Small intestine (tissue), 7 donors: ENCODE data around the gene RERE. TPM values are rescaled to one million over a fixed set of nuclear protein-coding genes. Genes with fewer than 3 reads are reported as not detected.

Experiments
- DNase-seq, 2 donors: peaks; one replicate each; pipeline versions ENCODE4 v3.0.0 to v3.0.0-alpha.2; 2013
- FAIRE-seq: peaks from 2 replicates; lab custom pipeline; 2012; peaks lifted over from hg19 to GRCh38; lab: Jason Lieb, UNC
- H3K27ac ChIP-seq, 3 donors: one replicate each; pipeline ENCODE4 v1.5.1; 2013; ENCODE audit warnings: low read length in 2 of 3, mild to moderate bottlenecking in 2 of 3, control low read depth in 1 of 3, inconsistent platforms in 1 of 3, low read depth in 1 of 3, moderate library complexity in 1 of 3
- H3K27me3 ChIP-seq, 3 donors: one replicate each; pipeline ENCODE4 v1.6.1; 2013; ENCODE audit warnings: low read length in 3 of 3, inconsistent platforms in 1 of 3; ENCODE audit not compliant: control insufficient read depth in 3 of 3, insufficient read depth in 3 of 3
- H3K36me3 ChIP-seq, 3 donors: one replicate each; pipeline ENCODE4 v1.6.1; 2013; ENCODE audit warnings: low read length in 3 of 3, inconsistent platforms in 1 of 3, low read depth in 1 of 3, mild to moderate bottlenecking in 1 of 3, moderate library complexity in 1 of 3; ENCODE audit not compliant: control insufficient read depth in 3 of 3, insufficient read depth in 2 of 3
- H3K4me1 ChIP-seq, 3 donors: one replicate each; pipeline ENCODE4 v1.6.1; 2013; ENCODE audit warnings: low read length in 2 of 3, inconsistent platforms in 1 of 3, low read depth in 1 of 3, mild to moderate bottlenecking in 1 of 3, moderate library complexity in 1 of 3; ENCODE audit not compliant: control insufficient read depth in 3 of 3, insufficient read depth in 2 of 3
- H3K4me3 ChIP-seq, 3 donors: one replicate each; pipeline ENCODE4 v1.5.1; 2013; ENCODE audit warnings: low read length in 3 of 3, control low read depth in 1 of 3, inconsistent platforms in 1 of 3, low read depth in 1 of 3, mild to moderate bottlenecking in 1 of 3, moderate library complexity in 1 of 3
- H3K9me3 ChIP-seq, 2 donors: one replicate each; pipeline ENCODE4 v1.6.1; 2013; ENCODE audit warnings: low read depth in 1 of 2, low read length in 1 of 2; ENCODE audit not compliant: control insufficient read depth in 2 of 2, insufficient read depth in 1 of 2
- WGBS, 3 donors: extraction: QIAGEN DNeasy Blood & Tissue Kit; methylation state at CpG; one replicate each; pipeline ENCODE4 v1.1.7; 2013; 5-methylcytosine and 5-hydroxymethylcytosine counted together
- polyA plus RNA-seq, 4 donors: library from polyadenylated mRNA; stranded (reverse) in 3 of 4; unstranded in 1 of 4; fragments of 200-250 nt in 3 of 4; fragments of 120-200 nt in 1 of 4; gene quantifications; one replicate each; pipeline versions ENCODE4 v1.2.1 to v1.2.3, GENCODE V29; 2013
- donor health status: healthy with polysubstance abuse.
- donor health status: control.
- donor health status: control.
- donor health status: Bipolar disorder and iron deficiency.
- donor health status: healthy.

The RERE gene
- polyA plus RNA-seq, 4 donors, result 19.5 to 66.8 (median 25.8) TPM

GRCh38 chr1:8591569-8591968, 225.9 kb downstream of the RERE start:
- no peak for FAIRE-seq
- H3K9me3 ChIP-seq, result peaks cover 0 to 9% of the 10 kb centered on the region in 2 donors
- DNase-seq, result no peak
- H3K36me3 ChIP-seq, result peaks cover 0 to 10% (median 0%) of the 10 kb centered on the region in 3 donors
- no peak overlapping the region for H3K27ac ChIP-seq
- H3K27me3 ChIP-seq, result no peaks in the 10 kb centered on the region
- WGBS, 3 donors, result 94 to 97% (median 95%) methylated on average over 5 of the region's 5 CpGs
- no peak overlapping the region for H3K4me3 ChIP-seq
- H3K4me1 ChIP-seq, result peaks cover 0 to 2% (median 0%) of the 10 kb centered on the region in 3 donors

GRCh38 chr1:8590721-8591351, 226.6 kb downstream of the RERE start:
- H3K4me3 ChIP-seq, result no peak overlapping the region
- H3K36me3 ChIP-seq, result peaks cover 0 to 10% (median 0%) of the 10 kb centered on the region in 3 donors
- 49 to 69% (median 68%) methylated on average over 6 of the region's 6 CpGs for WGBS, 3 donors
- FAIRE-seq, result no peak
- H3K27me3 ChIP-seq, result no peaks in the 10 kb centered on the region
- peaks cover 0 to 9% of the 10 kb centered on the region in 2 donors for H3K9me3 ChIP-seq
- no peak overlapping the region for H3K27ac ChIP-seq
- no peak for DNase-seq
- H3K4me1 ChIP-seq, result peaks cover 0 to 2% (median 0%) of the 10 kb centered on the region in 3 donors

- FAIRE-seq (no peak), DNase-seq (no peak)
- H3K36me3 ChIP-seq, result peaks cover 0 to 6% (median 0%) of the 10 kb centered on the region in 3 donors
- H3K27ac ChIP-seq, result no peak overlapping the region
- no peak overlapping the region for H3K4me3 ChIP-seq
- H3K4me1 ChIP-seq, result peaks cover 0 to 2% (median 0%) of the 10 kb centered on the region in 3 donors
- peaks cover 0 to 9% of the 10 kb centered on the region in 2 donors for H3K9me3 ChIP-seq
- no peaks in the 10 kb centered on the region for H3K27me3 ChIP-seq
- 82 to 93% (median 88%) methylated on average over 4 of the region's 4 CpGs for WGBS, 3 donors
These were observed 227.9 kb downstream of the RERE start for GRCh38 chr1:8589571-8589970.

GRCh38 chr1:8587784-8588183, 229.7 kb downstream of the RERE start:
- Histone ChIP-seq H3K36me3 (peaks cover 0 to 4% (median 0%) of the 10 kb centered on the region in 3 donors), H3K4me1 (peaks cover 0 to 2% (median 0%) of the 10 kb centered on the region in 3 donors), H3K27me3 (no peaks in the 10 kb centered on the region), H3K4me3 (no peak overlapping the region), H3K27ac (no peak overlapping the region), H3K9me3 (no peaks in the 10 kb centered on the region)
- FAIRE-seq, result no peak
- DNase-seq, result no peak
- WGBS, 3 donors, result 67 to 80% (median 75%) methylated on average over 5 of the region's 5 CpGs

- H3K4me1 ChIP-seq, result peaks cover 0 to 2% (median 0%) of the 10 kb centered on the region in 3 donors
- peaks cover 0 to 4% (median 0%) of the 10 kb centered on the region in 3 donors for H3K36me3 ChIP-seq
- H3K27me3 ChIP-seq, result no peaks in the 10 kb centered on the region
- no peak for DNase-seq
- 91 to 100% (median 98%) methylated on average over 1 of the region's 1 CpG for WGBS, 3 donors
- H3K9me3 ChIP-seq, result no peaks in the 10 kb centered on the region
- no peak overlapping the region for H3K4me3 ChIP-seq
- no peak overlapping the region for H3K27ac ChIP-seq
- FAIRE-seq, result no peak
These were observed 231.0 kb downstream of the RERE start for GRCh38 chr1:8586438-8586837.

GRCh38 chr1:8584316-8584715, 233.1 kb downstream of the RERE start:
- H3K9me3 ChIP-seq, result no peaks in the 10 kb centered on the region
- no peaks in the 10 kb centered on the region for H3K27me3 ChIP-seq
- FAIRE-seq (no peak), DNase-seq (no peak)
- H3K36me3 ChIP-seq, result peaks cover 0 to 11% (median 0%) of the 10 kb centered on the region in 3 donors
- H3K4me1 ChIP-seq, result no peaks in the 10 kb centered on the region
- H3K4me3 ChIP-seq, result no peak overlapping the region
- WGBS, 3 donors, result 82 to 90% (median 83%) methylated on average over 3 of the region's 3 CpGs
- no peak overlapping the region for H3K27ac ChIP-seq

- Histone ChIP-seq H3K36me3 (peaks cover 0 to 10% (median 0%) of the 10 kb centered on the region in 3 donors), H3K9me3 (no peaks in the 10 kb centered on the region), H3K4me3 (no peak overlapping the region), H3K4me1 (no peaks in the 10 kb centered on the region), H3K27ac (no peak overlapping the region), H3K27me3 (no peaks in the 10 kb centered on the region)
- no peak for FAIRE-seq
- 83 to 86% (median 84%) methylated on average over 3 of the region's 3 CpGs for WGBS, 3 donors
- DNase-seq, result no peak
These were observed 234.4 kb downstream of the RERE start for GRCh38 chr1:8583031-8583430.

GRCh38 chr1:8580566-8580965, 236.9 kb downstream of the RERE start:
- WGBS, 3 donors, result 84 to 93% (median 92%) methylated on average over 4 of the region's 4 CpGs
- FAIRE-seq, result no peak

More at GRCh38 chr1:8580566-8580965, 236.9 kb downstream of the RERE start:
- Histone ChIP-seq H3K4me3 (no peak overlapping the region), H3K9me3 (no peaks in the 10 kb centered on the region), H3K4me1 (no peaks in the 10 kb centered on the region), H3K27ac (no peak overlapping the region), H3K27me3 (no peaks in the 10 kb centered on the region), H3K36me3 (peaks cover 0 to 13% (median 0%) of the 10 kb centered on the region in 3 donors)
- DNase-seq, result no peak
